Glutamatergic neuron (in vitro differentiated cells): ENCODE data around the gene PATE1. TPM values are rescaled to one million over a fixed set of nuclear protein-coding genes. Genes with fewer than 3 reads are reported as not detected.

ENCODE experiments used
- DNase-seq: peaks from one replicate; pipeline ENCODE4 v3.0.0; 2022
- H3K27ac Mint-ChIP-seq: one replicate; pipeline ENCODE4 v1.8.0; 2020; ENCODE audit warnings: mild to moderate bottlenecking, mixed read lengths, inconsistent platforms; ENCODE audit not compliant: unreplicated experiment
- H3K27me3 Mint-ChIP-seq: one replicate; pipeline ENCODE4 v1.8.0; 2020; ENCODE audit warnings: mild to moderate bottlenecking, moderate library complexity, mixed read lengths, inconsistent platforms; ENCODE audit not compliant: unreplicated experiment
- H3K36me3 Mint-ChIP-seq: one replicate; pipeline ENCODE4 v1.8.0; 2020; ENCODE audit warnings: mild to moderate bottlenecking, mixed read lengths, inconsistent platforms; ENCODE audit not compliant: unreplicated experiment
- H3K4me1 Mint-ChIP-seq: one replicate; pipeline ENCODE4 v1.8.0; 2020; ENCODE audit warnings: mild to moderate bottlenecking, low read depth, mixed read lengths, inconsistent platforms; ENCODE audit not compliant: unreplicated experiment
- H3K4me3 Mint-ChIP-seq: one replicate; pipeline ENCODE4 v1.8.0; 2020; ENCODE audit warnings: mild to moderate bottlenecking, mixed read lengths, inconsistent platforms; ENCODE audit not compliant: unreplicated experiment
- H3K9me3 Mint-ChIP-seq: one replicate; pipeline ENCODE4 v1.8.0; 2020; ENCODE audit warnings: mild to moderate bottlenecking, moderate library complexity, mixed read lengths, inconsistent platforms; ENCODE audit not compliant: unreplicated experiment
- CTCF ChIP-seq: fragments of 200-600 bp; sonication (generic); IDR thresholded peaks from one replicate; pipeline ENCODE4 v1.5.0; 2021; ENCODE audit not compliant: partially characterized antibody, unreplicated experiment
- total RNA-seq: library from RNA; stranded (reverse); fragmentation: NEBNext Ultra II Directional; extraction: Animal tissue kit (Norgen Biotek cat#: 25700); gene quantifications from one replicate; pipeline ENCODE4 v1.2.1, GENCODE V29; 2021; ENCODE audit not compliant: unreplicated experiment

PATE1 gene
- total RNA-seq, 1 donor from 2014 or later = not detected

- TF ChIP-seq CTCF = no peak
- H3K4me3 Mint-ChIP-seq = no peak overlapping the region
- no peak overlapping the region for H3K27ac Mint-ChIP-seq
- H3K27me3 Mint-ChIP-seq = peaks cover 5% of the 10 kb centered on the region
- no peaks in the 10 kb centered on the region for H3K4me1 Mint-ChIP-seq
- no peaks in the 10 kb centered on the region for H3K9me3 Mint-ChIP-seq
- H3K36me3 Mint-ChIP-seq = peaks cover 4% of the 10 kb centered on the region
- no peak for DNase-seq
These were observed 10.0 kb downstream of the PATE1 start for GRCh38 chr11:125756050-125756449.

GRCh38 chr11:125762445-125762844 is 16.4 kb downstream of the PATE1 start:
- Mint-ChIP-seq H3K27ac (no peak overlapping the region), H3K9me3 (no peaks in the 10 kb centered on the region), H3K36me3 (peaks cover 4% of the 10 kb centered on the region), H3K27me3 (peaks cover 5% of the 10 kb centered on the region), H3K4me1 (no peaks in the 10 kb centered on the region), H3K4me3 (no peak overlapping the region)
- TF ChIP-seq CTCF = no peak
- DNase-seq = no peak

- H3K36me3 Mint-ChIP-seq = peaks cover 4% of the 10 kb centered on the region
These were observed 17.4 kb downstream of the PATE1 start for GRCh38 chr11:125763483-125763882.

GRCh38 chr11:125766251-125766650 is 20.2 kb downstream of the PATE1 start:
- Mint-ChIP-seq H3K4me1 (no peaks in the 10 kb centered on the region), H3K4me3 (no peak overlapping the region), H3K27me3 (no peaks in the 10 kb centered on the region), H3K9me3 (no peaks in the 10 kb centered on the region), H3K27ac (no peak overlapping the region), H3K36me3 (no peaks in the 10 kb centered on the region)
- no peak for DNase-seq
- TF ChIP-seq CTCF = no peak

More at GRCh38 chr11:125763483-125763882, 17.4 kb downstream of the PATE1 start:
- peaks cover 5% of the 10 kb centered on the region for H3K27me3 Mint-ChIP-seq
- no peak for TF ChIP-seq CTCF
- H3K27ac Mint-ChIP-seq = no peak overlapping the region
- no peak overlapping the region for H3K4me3 Mint-ChIP-seq
- no peaks in the 10 kb centered on the region for H3K9me3 Mint-ChIP-seq
- no peaks in the 10 kb centered on the region for H3K4me1 Mint-ChIP-seq
- DNase-seq = no peak

- Mint-ChIP-seq H3K4me3 (no peak overlapping the region), H3K36me3 (no peaks in the 10 kb centered on the region), H3K27me3 (no peaks in the 10 kb centered on the region), H3K27ac (no peak overlapping the region), H3K9me3 (no peaks in the 10 kb centered on the region), H3K4me1 (no peaks in the 10 kb centered on the region)
- no peak for TF ChIP-seq CTCF
- no peak for DNase-seq
These were observed 22.4 kb downstream of the PATE1 start for GRCh38 chr11:125768336-125769046.
